ENCODE measurements around the gene NUP210L. TPM values are rescaled to one million over a fixed set of nuclear protein-coding genes. Genes with fewer than 3 reads are reported as not detected.

The NUP210L gene
- total RNA-seq, 1 donor, result under 0.01 TPM

DNA sequence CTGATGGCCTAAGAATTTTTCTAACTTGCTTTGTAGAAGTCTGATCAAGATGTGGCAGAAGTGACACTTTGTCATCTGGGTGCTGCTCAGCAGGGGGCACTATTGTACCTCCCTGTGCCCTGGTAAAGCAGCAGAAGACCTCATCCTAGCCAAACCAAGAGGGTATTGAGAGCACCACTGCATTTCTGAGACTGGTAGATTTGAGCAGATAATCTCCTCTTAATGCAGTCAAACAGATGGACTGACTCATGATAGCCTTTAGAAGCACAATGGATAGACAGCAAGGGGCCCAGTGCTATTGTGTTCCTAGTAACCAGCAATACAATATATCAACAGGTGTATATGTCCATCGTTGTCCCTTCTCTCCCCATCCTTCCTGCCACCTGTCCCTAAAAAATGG lies 31.3 kb upstream of the NUP210L start:
- H3K36me3 ChIP-seq (ENCODE audit: insufficient read depth, low read length), result no peaks in the 10 kb centered on the region
- H3K4me3 ChIP-seq (ENCODE audit: insufficient read depth, low read length), result no peak overlapping the region
- no peak overlapping the region for H2AFZ ChIP-seq (ENCODE audit: low read length)
- no peaks in the 10 kb centered on the region for H3K9me3 ChIP-seq (ENCODE audit: low read depth, low read length)
- peak; percentile 53 for DNase-seq (ENCODE audit: insufficient read length, low spot score, missing footprints)
- H4K20me1 ChIP-seq (ENCODE audit: insufficient read depth, low read length), result peaks cover 15% of the 10 kb centered on the region
- peaks cover 9% of the 10 kb centered on the region for H3K27me3 ChIP-seq (ENCODE audit: insufficient read depth, low read length)
- peaks cover 21% of the 10 kb centered on the region for H3K4me1 ChIP-seq (ENCODE audit: insufficient read depth, low read length)
- TF ChIP-seq, protein P1, sequence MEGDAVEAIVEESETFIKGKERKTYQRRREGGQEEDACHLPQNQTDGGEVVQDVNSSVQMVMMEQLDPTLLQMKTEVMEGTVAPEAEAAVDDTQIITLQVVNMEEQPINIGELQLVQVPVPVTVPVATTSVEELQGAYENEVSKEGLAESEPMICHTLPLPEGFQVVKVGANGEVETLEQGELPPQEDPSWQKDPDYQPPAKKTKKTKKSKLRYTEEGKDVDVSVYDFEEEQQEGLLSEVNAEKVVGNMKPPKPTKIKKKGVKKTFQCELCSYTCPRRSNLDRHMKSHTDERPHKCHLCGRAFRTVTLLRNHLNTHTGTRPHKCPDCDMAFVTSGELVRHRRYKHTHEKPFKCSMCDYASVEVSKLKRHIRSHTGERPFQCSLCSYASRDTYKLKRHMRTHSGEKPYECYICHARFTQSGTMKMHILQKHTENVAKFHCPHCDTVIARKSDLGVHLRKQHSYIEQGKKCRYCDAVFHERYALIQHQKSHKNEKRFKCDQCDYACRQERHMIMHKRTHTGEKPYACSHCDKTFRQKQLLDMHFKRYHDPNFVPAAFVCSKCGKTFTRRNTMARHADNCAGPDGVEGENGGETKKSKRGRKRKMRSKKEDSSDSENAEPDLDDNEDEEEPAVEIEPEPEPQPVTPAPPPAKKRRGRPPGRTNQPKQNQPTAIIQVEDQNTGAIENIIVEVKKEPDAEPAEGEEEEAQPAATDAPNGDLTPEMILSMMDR (IDR thresholded peaks at IDR 0.05; ENCODE audit: extremely low read depth, low read depth, low read length), result peak; percentile 59
- no peak overlapping the region for H3K4me2 ChIP-seq (ENCODE audit: insufficient read depth, low read length)
- H3K79me2 ChIP-seq (ENCODE audit: insufficient read depth, low read length), result peaks cover 18% of the 10 kb centered on the region
- H3K27ac ChIP-seq (ENCODE audit: low read depth, low read length), result no peak overlapping the region

- Histone ChIP-seq H4K20me1 (ENCODE audit: insufficient read depth, low read length) (peaks cover 44% of the 10 kb centered on the region), H3K4me2 (ENCODE audit: insufficient read depth, low read length) (peak overlapping the region; percentile 94), H3K27me3 (ENCODE audit: insufficient read depth, low read length) (peaks cover 9% of the 10 kb centered on the region), H3K9me3 (ENCODE audit: low read depth, low read length) (no peaks in the 10 kb centered on the region), H3K4me3 (ENCODE audit: insufficient read depth, low read length) (peak overlapping the region; percentile 95), H3K79me2 (ENCODE audit: insufficient read depth, low read length) (peaks cover 47% of the 10 kb centered on the region), H3K27ac (ENCODE audit: low read depth, low read length) (peak overlapping the region; percentile 81), H3K4me1 (ENCODE audit: insufficient read depth, low read length) (peaks cover 36% of the 10 kb centered on the region), H2AFZ (ENCODE audit: low read length) (peak overlapping the region; percentile 92), H3K36me3 (ENCODE audit: insufficient read depth, low read length) (peaks cover 14% of the 10 kb centered on the region)
- peak; percentile 99 for DNase-seq (ENCODE audit: insufficient read length, low spot score, missing footprints)
- TF ChIP-seq, protein P1 (IDR thresholded peaks at IDR 0.05; ENCODE audit: extremely low read depth, low read depth, low read length), result no peak
Observed at GRCh38 chr1:154183046-154183915, 28.4 kb upstream of the NUP210L start.

GRCh38 chr1:154182344-154183045 lies 27.6 kb upstream of the NUP210L start:
- peaks cover 55% of the 10 kb centered on the region for H3K79me2 ChIP-seq (ENCODE audit: insufficient read depth, low read length)
- peaks cover 14% of the 10 kb centered on the region for H3K36me3 ChIP-seq (ENCODE audit: insufficient read depth, low read length)
- TF ChIP-seq, protein P1 (IDR thresholded peaks at IDR 0.05; ENCODE audit: extremely low read depth, low read depth, low read length), result no peak
- peak overlapping the region; percentile 95 for H3K4me3 ChIP-seq (ENCODE audit: insufficient read depth, low read length)
- H3K4me2 ChIP-seq (ENCODE audit: insufficient read depth, low read length), result peak overlapping the region; percentile 94
- peaks cover 6% of the 10 kb centered on the region for H3K27me3 ChIP-seq (ENCODE audit: insufficient read depth, low read length)
- peaks cover 52% of the 10 kb centered on the region for H4K20me1 ChIP-seq (ENCODE audit: insufficient read depth, low read length)
- H3K27ac ChIP-seq (ENCODE audit: low read depth, low read length), result peak overlapping the region; percentile 81
- H3K9me3 ChIP-seq (ENCODE audit: low read depth, low read length), result no peaks in the 10 kb centered on the region
- peak overlapping the region; percentile 92 for H2AFZ ChIP-seq (ENCODE audit: low read length)
- peak; percentile 90 for DNase-seq (ENCODE audit: insufficient read length, low spot score, missing footprints)
- peaks cover 36% of the 10 kb centered on the region for H3K4me1 ChIP-seq (ENCODE audit: insufficient read depth, low read length)

GRCh38 chr1:154181944-154182343 lies 27.1 kb upstream of the NUP210L start:
- Histone ChIP-seq H3K9me3 (ENCODE audit: low read depth, low read length) (no peaks in the 10 kb centered on the region), H4K20me1 (ENCODE audit: insufficient read depth, low read length) (peaks cover 57% of the 10 kb centered on the region), H3K4me3 (ENCODE audit: insufficient read depth, low read length) (peak overlapping the region; percentile 95), H3K36me3 (ENCODE audit: insufficient read depth, low read length) (peaks cover 14% of the 10 kb centered on the region), H2AFZ (ENCODE audit: low read length) (peak overlapping the region; percentile 92), H3K4me2 (ENCODE audit: insufficient read depth, low read length) (peak overlapping the region; percentile 94), H3K27ac (ENCODE audit: low read depth, low read length) (peak overlapping the region; percentile 81), H3K27me3 (ENCODE audit: insufficient read depth, low read length) (peaks cover 5% of the 10 kb centered on the region), H3K79me2 (ENCODE audit: insufficient read depth, low read length) (peaks cover 60% of the 10 kb centered on the region), H3K4me1 (ENCODE audit: insufficient read depth, low read length) (peaks cover 37% of the 10 kb centered on the region)
- DNase-seq (ENCODE audit: insufficient read length, low spot score, missing footprints), result peak; percentile 58
- TF ChIP-seq, protein P1 (IDR thresholded peaks at IDR 0.05; ENCODE audit: extremely low read depth, low read depth, low read length), result no peak

Data from osteoblast (primary cell).